Gastrocnemius medialis (tissue), 4 donors: ENCODE results near the gene KPNA1. TPM values are rescaled to one million over a fixed set of nuclear protein-coding genes. Genes with fewer than 3 reads are reported as not detected.

Experiments used
- ATAC-seq, 2 donors: fragments of 150-250 bp; one replicate each; pipeline ENCODE4 v1.9.1; 2016
- DNase-seq, 2 donors: peaks; one replicate each; pipeline ENCODE4 v3.0.0-alpha.2; 2019
- H3K27ac ChIP-seq, 4 donors: fragments of 200-600 bp; sonication (generic); 1 replicate in 1 of 4; 2 replicates in 3 of 4; pipeline ENCODE4 v1.5.1; 2016 to 2018; ENCODE audit warnings: mild to moderate bottlenecking in 2 of 4, moderate library complexity in 1 of 4
- H3K27me3 ChIP-seq, 3 donors: fragments of 200-600 bp; sonication (generic) in 2 of 3; 1 replicate in 1 of 3; 2 replicates in 2 of 3; pipeline versions ENCODE4 v1.5.1 to v1.6.0; 2016 to 2019; ENCODE audit warnings: mild to moderate bottlenecking in 1 of 3, moderate library complexity in 1 of 3
- H3K36me3 ChIP-seq, 2 donors: fragments of 200-600 bp; sonication (generic) in 1 of 2; one replicate each; pipeline ENCODE4 v1.5.1; 2017 to 2018
- H3K4me1 ChIP-seq, 2 donors: fragments of 200-600 bp; sonication (generic) in 1 of 2; one replicate each; pipeline ENCODE4 v1.5.1; 2016 to 2017; ENCODE audit warnings: mild to moderate bottlenecking in 2 of 2
- H3K4me3 ChIP-seq, 4 donors: fragments of 200-600 bp; sonication (generic) in 3 of 4; 1 replicate in 1 of 4; 2 replicates in 3 of 4; pipeline ENCODE4 v1.5.1; 2016 to 2019; ENCODE audit warnings: mild to moderate bottlenecking in 2 of 4
- H3K9me3 ChIP-seq, 3 donors: fragments of 200-600 bp; sonication (generic) in 2 of 3; 1 replicate in 1 of 3; 2 replicates in 2 of 3; pipeline ENCODE4 v1.5.1; 2016 to 2019
- POLR2A ChIP-seq, 2 donors: fragments of 450-650 bp; IDR thresholded peaks; one replicate each; pipeline ENCODE4 v1.6.1; 2017; ENCODE audit warnings: antibody characterized with exemption in 2 of 2, mild to moderate bottlenecking in 2 of 2, moderate library complexity in 2 of 2
- in situ Hi-C, 4 donors: fragments of 200-750 bp; cut with MboI; loops; one replicate each; pipeline versions ENCODE4 v1.15.0 to v1.8.0; 2017; ENCODE audit warnings: low sequenced_read_pairs in 4 of 4
- intact Hi-C: fragments of 100-400 bp; cut with DNase I; formaldehyde crosslinking; loops from one replicate; pipeline ENCODE4 v1.15.1; 2023; ENCODE audit warnings: low total_unique reads
- total RNA-seq, 4 donors: library from RNA; depleted of rRNA; stranded (reverse); fragments of >200 nt; gene quantifications; one replicate each; pipeline versions ENCODE4 v1.1.0 to v1.2.3, GENCODE V29; 2016
- TF ChIP-seq, protein P1 (sequence below), 5 experiments: fragments of 450-650 bp in 3 of 5; fragments of 200-600 bp in 2 of 5; sonication (generic) in 2 of 5; IDR thresholded peaks in 4 of 5; conservative IDR thresholded peaks in 1 of 5; 1 replicate in 4 of 5; 2 replicates in 1 of 5; pipeline ENCODE4 v1.5.1; 2016 to 2019; ENCODE audit warnings: antibody characterized with exemption in 5 of 5, mild to moderate bottlenecking in 3 of 5, moderate library complexity in 3 of 5

The KPNA1 gene
- total RNA-seq, 4 donors from 2014 or later = 108 to 119 (median 112) TPM

DNA sequence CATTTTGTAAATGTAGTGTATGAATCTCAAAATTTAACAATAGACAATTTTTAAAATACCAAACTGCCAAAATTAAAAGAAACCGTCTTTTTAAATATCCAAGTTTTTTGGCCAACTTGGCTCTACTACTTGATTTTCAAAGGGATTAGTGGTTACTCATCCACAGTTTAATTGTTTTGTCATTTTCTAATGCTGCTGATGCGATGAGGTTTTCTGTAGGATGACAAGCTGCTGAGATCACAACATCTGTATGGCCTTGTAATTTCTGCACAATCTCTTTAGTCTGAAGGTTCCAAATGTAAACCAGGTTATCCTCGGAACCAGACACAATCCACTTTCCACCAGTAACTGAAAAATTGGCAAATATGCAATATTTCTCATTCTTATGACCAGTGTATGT is 100.3 kb downstream of the KPNA1 start:
- Histone ChIP-seq H3K4me1 (peaks cover 35 to 40% of the 10 kb centered on the region in 2 donors), H3K27me3 (no peaks in the 10 kb centered on the region), H3K27ac (peak overlapping the region in 2 of 4 donors; percentile 91 to 98), H3K36me3 (peaks cover 0 to 12% of the 10 kb centered on the region in 2 donors), H3K4me3 (no peak overlapping the region), H3K9me3 (no peaks in the 10 kb centered on the region)
- intact Hi-C loops (no loop called here), in situ Hi-C loops (loop anchor here in 2 of 4 donors (10.0 kb wide), 2 partner anchors 90 to 100 kb away; partner anchors contain the start of gene KPNA1 (in 1 of the 2))
- DNase-seq (no peak), ATAC-seq (no peak)
- TF ChIP-seq, protein P1, sequence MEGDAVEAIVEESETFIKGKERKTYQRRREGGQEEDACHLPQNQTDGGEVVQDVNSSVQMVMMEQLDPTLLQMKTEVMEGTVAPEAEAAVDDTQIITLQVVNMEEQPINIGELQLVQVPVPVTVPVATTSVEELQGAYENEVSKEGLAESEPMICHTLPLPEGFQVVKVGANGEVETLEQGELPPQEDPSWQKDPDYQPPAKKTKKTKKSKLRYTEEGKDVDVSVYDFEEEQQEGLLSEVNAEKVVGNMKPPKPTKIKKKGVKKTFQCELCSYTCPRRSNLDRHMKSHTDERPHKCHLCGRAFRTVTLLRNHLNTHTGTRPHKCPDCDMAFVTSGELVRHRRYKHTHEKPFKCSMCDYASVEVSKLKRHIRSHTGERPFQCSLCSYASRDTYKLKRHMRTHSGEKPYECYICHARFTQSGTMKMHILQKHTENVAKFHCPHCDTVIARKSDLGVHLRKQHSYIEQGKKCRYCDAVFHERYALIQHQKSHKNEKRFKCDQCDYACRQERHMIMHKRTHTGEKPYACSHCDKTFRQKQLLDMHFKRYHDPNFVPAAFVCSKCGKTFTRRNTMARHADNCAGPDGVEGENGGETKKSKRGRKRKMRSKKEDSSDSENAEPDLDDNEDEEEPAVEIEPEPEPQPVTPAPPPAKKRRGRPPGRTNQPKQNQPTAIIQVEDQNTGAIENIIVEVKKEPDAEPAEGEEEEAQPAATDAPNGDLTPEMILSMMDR (IDR thresholded peaks at IDR 0.05 in 4 of 5, conservative IDR thresholded peaks at IDR 0.05 in 1 of 5) = no peak
- no peak for TF ChIP-seq POLR2A (IDR thresholded peaks at IDR 0.05)

DNA sequence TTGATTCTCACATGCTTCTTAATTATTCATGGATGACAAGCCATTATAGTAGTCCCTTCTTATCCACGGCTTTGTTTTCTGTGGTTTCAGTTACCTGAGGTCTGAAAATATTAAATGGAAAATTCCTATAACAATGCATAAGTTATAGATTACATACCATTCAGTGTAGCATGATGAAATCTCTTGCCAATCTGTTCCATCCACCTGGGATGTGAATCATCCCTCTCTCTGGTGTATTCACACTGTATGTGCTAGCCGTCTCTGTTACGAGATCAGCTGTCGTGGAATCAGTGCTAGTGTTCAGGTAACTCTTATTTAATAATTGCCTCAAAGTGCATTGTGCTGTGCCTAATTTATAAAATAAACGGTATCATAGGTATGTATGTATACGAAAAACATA is 104.1 kb downstream of the KPNA1 start:
- intact Hi-C loops (no loop called here), in situ Hi-C loops (loop anchor here in 2 of 4 donors (10.0 kb wide), 2 partner anchors 94 to 104 kb away; partner anchors contain the start of gene KPNA1 (in 1 of the 2))
- Histone ChIP-seq H3K27ac (peak overlapping the region in 1 of 4 donors; percentile 12), H3K4me1 (peaks cover 35 to 39% of the 10 kb centered on the region in 2 donors), H3K27me3 (no peaks in the 10 kb centered on the region), H3K4me3 (no peak overlapping the region), H3K9me3 (no peaks in the 10 kb centered on the region), H3K36me3 (peaks cover 0 to 27% of the 10 kb centered on the region in 2 donors)
- no peak for DNase-seq
- TF ChIP-seq, protein P1 (IDR thresholded peaks at IDR 0.05 in 4 of 5, conservative IDR thresholded peaks at IDR 0.05 in 1 of 5) = no peak
- no peak for TF ChIP-seq POLR2A (IDR thresholded peaks at IDR 0.05)
- no peak for ATAC-seq

DNA sequence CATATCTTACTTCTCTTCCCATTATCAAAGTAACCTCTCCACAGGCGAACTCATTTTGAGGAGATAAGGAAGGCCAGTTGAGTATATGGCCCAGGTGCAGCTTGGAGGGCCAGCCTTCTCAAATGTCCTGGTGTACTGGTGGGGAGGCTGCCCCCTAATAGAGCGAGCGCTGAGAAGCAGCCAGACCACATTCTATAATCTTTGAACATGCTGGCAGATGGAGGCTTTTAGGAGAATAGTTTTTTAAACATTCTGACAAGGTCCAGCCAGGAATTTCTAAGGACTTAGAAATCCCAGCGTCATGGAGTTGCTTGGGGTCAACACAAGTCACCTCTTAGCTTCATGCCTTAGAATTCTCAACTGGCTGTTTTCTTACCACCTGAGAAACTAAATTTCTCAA is 104.6 kb downstream of the KPNA1 start:
- H3K27ac ChIP-seq = peak overlapping the region in 1 of 4 donors; percentile 12
- in situ Hi-C loops (loop anchor here in 2 of 4 donors (10.0 kb wide), 2 partner anchors 95 to 105 kb away; partner anchors contain the start of gene KPNA1 (in 1 of the 2)), intact Hi-C loops (no loop called here)
- ATAC-seq (no peak), DNase-seq (no peak)
- peaks cover 34 to 38% of the 10 kb centered on the region in 2 donors for H3K4me1 ChIP-seq
- peaks cover 0 to 27% of the 10 kb centered on the region in 2 donors for H3K36me3 ChIP-seq
- no peaks in the 10 kb centered on the region for H3K9me3 ChIP-seq
- no peaks in the 10 kb centered on the region for H3K27me3 ChIP-seq
- H3K4me3 ChIP-seq = no peak overlapping the region
- TF ChIP-seq, protein P1 (IDR thresholded peaks at IDR 0.05 in 4 of 5, conservative IDR thresholded peaks at IDR 0.05 in 1 of 5) = no peak
- no peak for TF ChIP-seq POLR2A (IDR thresholded peaks at IDR 0.05)

DNA sequence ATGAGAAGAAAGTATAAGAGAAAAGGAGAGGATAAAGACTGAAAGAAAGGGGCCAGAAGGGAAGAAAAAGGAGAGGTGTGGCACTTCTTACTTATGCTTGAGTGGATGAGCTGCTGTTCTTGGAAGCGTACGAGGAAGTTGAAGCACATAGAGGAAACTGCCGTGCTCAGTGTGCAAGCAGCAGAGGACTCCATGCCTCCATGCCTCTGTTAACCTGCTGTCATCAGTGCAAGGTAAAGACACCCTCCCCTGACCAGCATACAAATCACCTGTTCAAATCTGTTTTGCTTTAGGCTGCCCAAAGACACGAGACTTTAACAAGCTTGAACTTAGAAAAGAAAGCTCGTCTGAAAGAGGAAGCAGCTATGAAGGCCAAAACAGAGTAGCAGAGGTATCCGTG is 105.3 kb downstream of the KPNA1 start:
- in situ Hi-C loops (no loop called here), intact Hi-C loops (no loop called here)
- Histone ChIP-seq H3K4me1 (peaks cover 27 to 38% of the 10 kb centered on the region in 2 donors), H3K27ac (peak overlapping the region in 1 of 4 donors; percentile 6), H3K36me3 (peaks cover 0 to 27% of the 10 kb centered on the region in 2 donors), H3K4me3 (no peak overlapping the region), H3K9me3 (no peaks in the 10 kb centered on the region), H3K27me3 (no peaks in the 10 kb centered on the region)
- ATAC-seq (no peak), DNase-seq (no peak)
- TF ChIP-seq, protein P1 (IDR thresholded peaks at IDR 0.05 in 4 of 5, conservative IDR thresholded peaks at IDR 0.05 in 1 of 5) = no peak
- no peak for TF ChIP-seq POLR2A (IDR thresholded peaks at IDR 0.05)
